ENCODE measurements around the gene KCNK15.

GRCh38 chr20:44773070-44773829 is 27.6 kb downstream of the KCNK15 start:
- no peak for TF ChIP-seq CTCF (IDR thresholded peaks at IDR 0.05; ENCODE audit: low read length)
- TF ChIP-seq EZH2 (IDR thresholded peaks at IDR 0.05; ENCODE audit: borderline replicate concordance, low read length): no peak

Measured in OCI-LY1 (cell line).